ENCODE data around the gene SOD1. TPM values are rescaled to one million over a fixed set of nuclear protein-coding genes. Genes with fewer than 3 reads are reported as not detected.

SOD1 gene
- 209 and 281 TPM in 2 replicates for total RNA-seq

GRCh38 chr21:31659536-31660258 is at the start of gene SOD1:
TSS of gene SOD1 (plus strand) at chr21:31659693. CDS start at chr21:31659770, 77 bp downstream.

Other genes with a start within 250 kb of the SOD1 start
- 4.4 and 4.5 TPM in 2 replicates for gene SCAF4, start 72.4 kb downstream of the SOD1 start, total RNA-seq
- gene HUNK, start 213.3 kb downstream of the SOD1 start, total RNA-seq: not detected in 2 replicates

Data from cardiac atrium fibroblast (primary cell).